T-helper 2 cell treated with Interferon-gamma antibody and Interleukin-4, amounts not matched to agents 100 ng/mL and 5 ng/mL, for 36 hours (primary cell): ENCODE measurements around the gene TACC2. TPM values are rescaled to one million over a fixed set of nuclear protein-coding genes. Genes with fewer than 3 reads are reported as not detected.
"Not testable (repeated sequence)": the region's sequence is repeated elsewhere in the genome, so short reads cannot be mapped to it uniquely, and the experiment has no call there.

Experiments
- intact Hi-C: fragments of 100-400 bp; cut with micrococcal nuclease; formaldehyde crosslinking; loops from one replicate; pipeline ENCODE4 v1.15.1; 2023
- total RNA-seq: library from RNA; stranded (reverse); gene quantifications from 2 replicates; pipeline ENCODE4 v1.2.3, GENCODE V29; 2022

The TACC2 gene
- total RNA-seq, 1 donor from 2014 or later = not detected

- intact Hi-C loops = no loop called here
Measured at GRCh38 chr10:122188706-122189105, 199.7 kb downstream of the TACC2 start.

GRCh38 chr10:122189185-122189584, 200.2 kb downstream of the TACC2 start:
- intact Hi-C loops = no loop called here

- intact Hi-C loops = no loop called here
Measured at GRCh38 chr10:122190176-122190943, 201.4 kb downstream of the TACC2 start.

GRCh38 chr10:122191936-122192541, 203.1 kb downstream of the TACC2 start:
- intact Hi-C loops = no loop called here

- intact Hi-C loops = no loop called here
Measured at GRCh38 chr10:122194251-122194650, 205.3 kb downstream of the TACC2 start.

- intact Hi-C loops = no loop called here
Measured at GRCh38 chr10:122196218-122196617, 207.3 kb downstream of the TACC2 start.

GRCh38 chr10:122197611-122198222, 208.8 kb downstream of the TACC2 start:
- intact Hi-C loops = no loop called here

GRCh38 chr10:122198631-122199030, 209.7 kb downstream of the TACC2 start:
- intact Hi-C loops = no loop called here

- intact Hi-C loops = no loop called here
Measured at GRCh38 chr10:122199070-122199469, 210.1 kb downstream of the TACC2 start.

- intact Hi-C loops = no loop called here
Measured at GRCh38 chr10:122199689-122200088, 210.7 kb downstream of the TACC2 start.

GRCh38 chr10:122201401-122201800, 212.4 kb downstream of the TACC2 start:
- intact Hi-C loops = no loop called here

- intact Hi-C loops = not testable (repeated sequence)
Measured at GRCh38 chr10:122203180-122203579, 214.2 kb downstream of the TACC2 start.

GRCh38 chr10:122204691-122205489, 215.9 kb downstream of the TACC2 start:
- intact Hi-C loops = no loop called here

GRCh38 chr10:122206471-122207065, 217.6 kb downstream of the TACC2 start:
- intact Hi-C loops = no loop called here

GRCh38 chr10:122207163-122207562, 218.2 kb downstream of the TACC2 start:
- intact Hi-C loops = no loop called here

GRCh38 chr10:122207596-122207995, 218.6 kb downstream of the TACC2 start:
- intact Hi-C loops = no loop called here

GRCh38 chr10:122208571-122209430, 219.8 kb downstream of the TACC2 start:
- intact Hi-C loops = no loop called here

GRCh38 chr10:122210481-122211265, 221.7 kb downstream of the TACC2 start:
- intact Hi-C loops = no loop called here

GRCh38 chr10:122213364-122213763, 224.4 kb downstream of the TACC2 start:
- intact Hi-C loops = no loop called here

- intact Hi-C loops = no loop called here
Measured at GRCh38 chr10:122213766-122214165, 224.8 kb downstream of the TACC2 start.
